ENCODE measurements around the gene NALCN.

DNA sequence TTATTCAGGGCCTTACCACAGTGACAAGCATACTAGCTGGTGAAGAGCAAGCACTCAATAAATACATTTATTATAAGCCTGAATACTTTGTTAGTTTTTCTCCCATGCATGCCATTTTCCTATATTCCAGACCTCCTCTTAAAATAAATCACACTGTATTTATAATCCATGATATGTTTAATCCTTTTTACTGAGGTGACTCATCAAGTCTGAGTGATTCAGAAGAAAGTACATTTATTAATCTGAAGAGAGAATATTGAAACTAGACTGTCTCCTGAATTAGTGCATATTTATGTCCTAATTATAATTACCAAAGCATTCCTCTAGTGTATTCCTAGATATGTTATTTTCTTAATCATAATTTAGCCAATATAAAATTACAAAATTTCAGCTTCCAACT, 323.3 kb downstream of the NALCN start:
- TF ChIP-seq CTCF (conservative IDR thresholded peaks at IDR 0.05; ENCODE audit: low read depth in 2 of 2) = no peak
- TF ChIP-seq EZH2 (IDR thresholded peaks at IDR 0.05; ENCODE audit: low read depth, unreplicated experiment) = no peak
- TF ChIP-seq POLR2AphosphoS5 (IDR thresholded peaks at IDR 0.05; ENCODE audit: low read depth) = no peak
- no peak for TF ChIP-seq ETS1 (IDR thresholded peaks at IDR 0.05)
